Heart left ventricle (tissue), 16 donors: Measurements from ENCODE around the gene CMIP. TPM values are rescaled to one million over a fixed set of nuclear protein-coding genes. Genes with fewer than 3 reads are reported as not detected.

ENCODE experiments used
- ATAC-seq, 4 donors: fragments of 200-7000 bp; cut with Tn5 transposase; one replicate each; pipeline ENCODE4 v1.9.1; 2020 to 2022; ENCODE audit warnings: moderate library complexity in 4 of 4, mild to moderate bottlenecking in 3 of 4, moderate number of reproducible peaks in 1 of 4
- DNase-seq, 5 donors: peaks; one replicate each; pipeline ENCODE4 v3.0.0-alpha.2; 2020
- H3K27ac ChIP-seq, 12 donors: fragments of 200-600 bp; sonication (generic) in 4 of 12; one replicate each; pipeline versions ENCODE4 v1.5.0 to v1.8.0; 2016 to 2022; ENCODE audit warnings: mild to moderate bottlenecking in 2 of 12
- H3K27me3 ChIP-seq, 9 donors: fragments of 200-600 bp; sonication (generic) in 2 of 9; one replicate each; pipeline versions ENCODE4 v1.5.1 to v1.8.0; 2016 to 2022; ENCODE audit warnings: mild to moderate bottlenecking in 3 of 9
- H3K36me3 ChIP-seq, 9 donors: fragments of 200-600 bp; sonication (generic) in 2 of 9; one replicate each; pipeline versions ENCODE4 v1.5.0 to v1.8.0; 2018 to 2022; ENCODE audit warnings: mild to moderate bottlenecking in 2 of 9
- H3K4me1 ChIP-seq, 12 donors: fragments of 200-600 bp; sonication (generic) in 4 of 12; one replicate each; pipeline versions ENCODE4 v1.5.0 to v1.8.0; 2016 to 2022; ENCODE audit warnings: mild to moderate bottlenecking in 3 of 12
- H3K4me3 ChIP-seq, 12 donors: fragments of 200-600 bp; sonication (generic) in 4 of 12; one replicate each; pipeline versions ENCODE4 v1.5.0 to v1.8.0; 2017 to 2022; ENCODE audit warnings: mild to moderate bottlenecking in 9 of 12, moderate library complexity in 4 of 12
- H3K9me3 ChIP-seq, 12 donors: fragments of 200-600 bp; sonication (generic) in 4 of 12; one replicate each; pipeline versions ENCODE4 v1.5.0 to v1.8.0; 2016 to 2022; ENCODE audit warnings: mild to moderate bottlenecking in 1 of 12
- CTCF ChIP-seq, 12 donors: fragments of 200-600 bp; sonication (generic) in 4 of 12; IDR thresholded peaks; one replicate each; pipeline versions ENCODE4 v1.5.0 to v1.8.0; 2018 to 2022; ENCODE audit warnings: antibody characterized with exemption in 12 of 12, mild to moderate bottlenecking in 5 of 12
- POLR2A ChIP-seq, 2 donors: fragments of 450-650 bp; IDR thresholded peaks; one replicate each; pipeline ENCODE4 v1.6.1; 2017; ENCODE audit warnings: antibody characterized with exemption in 2 of 2, mild to moderate bottlenecking in 2 of 2, moderate library complexity in 2 of 2
- WGBS, 4 donors: extraction: QIAGEN DNeasy Blood & Tissue Kit in 2 of 4; methylation state at CpG; one replicate each; pipeline versions ENCODE4 v1.1.5 to v1.1.7; 2013 to 2018; 5-methylcytosine and 5-hydroxymethylcytosine counted together
- intact Hi-C, 10 donors: fragments of 100-400 bp; cut with DNase I; formaldehyde crosslinking; loops; one replicate each; pipeline versions ENCODE4 v1.11.1 to v1.14.2; 2022
- polyA plus RNA-seq, 2 donors: library from polyadenylated mRNA; stranded (reverse); fragments of 200-250 nt; gene quantifications; one replicate each; pipeline ENCODE4 v1.2.3, GENCODE V29; 2013
- total RNA-seq, 9 donors: library from RNA; depleted of rRNA in 2 of 9; stranded (reverse); fragments of >200 nt in 2 of 9; fragmentation: NEBNext Ultra II Directional in 3 of 9; extraction: Animal tissue kit (Norgen Biotek cat#: 25700) in 3 of 9; gene quantifications; one replicate each; pipeline versions ENCODE4 v1.1.0 to v1.2.4, GENCODE V29; 2016 to 2023
- donor health status: ischemic (EF 13 %, LVEDD 7.1; RV severe dilation, severe dysfunction).
- donor health status: healthy with polysubstance abuse.
- donor health status: DM: no; HTN: yes; CAD: no.
- donor health status: DM: no; HTN: no; CAD: no.
- donor health status: ischemic (EF 25% LVEDD 6.9; RV normal size, moderate dysfunction).
- donor health status: ischemic (EF 25% LVEDD 5.7; RV mildly dilated, moderate dysfunction).
- donor health status: healthy.
- donor health status: DM: yes; HTN: yes; CAD: no.
- donor health status: ischemic (EF 35%, LVEDD 5.7; RV mildly dilated, moderate dysfunction).
- donor health status: nonischemic (EF 11% LVEDD 7.7; RV severe dilation, severe dysfunction).
- donor health status: DM: yes; HTN: yes; CAD: no.
- donor health status: PGD.
- donor health status: ischemic (EF 29% LVEDD 5.4; RV normal size, mild dysfunction).
- donor health status: nonischemic (EF 23%, LVEDD 6.1; RV moderate dilation, normal function).

The CMIP gene
- total and polyA plus RNA-seq, 11 donors = 4.1 to 48.8 (median 10.6) TPM

- Histone ChIP-seq H3K27me3 (no peaks in the 10 kb centered on the region), H3K27ac (no peak overlapping the region), H3K4me3 (no peak overlapping the region), H3K9me3 (peaks cover 0 to 3% (median 0%) of the 10 kb centered on the region in 12 donors), H3K4me1 (peaks cover 0 to 29% (median 24%) of the 10 kb centered on the region in 12 donors), H3K36me3 (no peaks in the 10 kb centered on the region)
- DNase-seq (no peak), ATAC-seq (no peak)
- TF ChIP-seq CTCF (IDR thresholded peaks at IDR 0.05) (no peak), POLR2A (IDR thresholded peaks at IDR 0.05) (no peak)
- WGBS, 4 donors = 89 to 92% (median 91%) methylated on average over 15 of the region's 15 CpGs
- intact Hi-C loops = loop anchor here in 1 of 10 donors (10.0 kb wide), 1 partner anchor 57 kb away; no protein-coding TSS in a partner anchor
Measured at GRCh38 chr16:81558077-81558443, 113.5 kb downstream of the CMIP start.

DNA sequence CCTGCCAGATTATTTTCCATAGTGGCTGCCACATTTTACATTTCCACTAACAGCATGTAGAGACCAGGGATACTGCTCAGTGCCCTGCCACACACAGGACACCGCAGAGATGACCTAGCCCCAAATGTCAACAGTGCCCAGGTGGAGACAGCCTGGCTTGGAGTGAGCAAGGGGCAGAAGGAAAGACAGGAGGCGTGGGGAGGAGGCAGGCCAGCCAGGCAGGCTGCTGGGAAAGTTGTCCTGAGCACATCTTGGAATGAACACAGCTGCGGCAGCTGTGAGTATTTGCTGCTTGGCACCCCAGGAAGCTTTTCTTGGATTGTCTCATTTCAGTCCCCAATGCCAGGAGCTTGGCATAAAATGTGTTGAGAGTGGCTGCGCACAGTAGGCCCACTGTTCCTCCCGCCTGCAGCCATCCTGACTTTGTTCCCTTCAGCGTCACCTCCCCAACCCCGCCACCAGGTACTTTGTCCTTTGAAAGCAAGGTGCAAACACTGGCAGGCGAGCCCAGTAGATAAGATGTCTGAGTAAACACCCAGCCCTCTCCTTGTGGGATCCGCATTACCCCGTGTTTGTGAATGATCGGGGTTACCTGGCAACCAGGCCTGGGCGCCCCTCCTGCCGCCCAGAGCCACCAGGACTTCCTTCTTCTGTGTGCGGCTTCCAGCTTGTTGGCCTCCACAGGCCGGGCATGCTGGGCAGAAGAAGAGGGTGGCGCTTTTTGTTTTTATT lies 114.0 kb downstream of the CMIP start:
- no peaks in the 10 kb centered on the region for H3K27me3 ChIP-seq
- ATAC-seq = peak; percentile 33 to 50 (median 36)
- H3K4me3 ChIP-seq = no peak overlapping the region
- H3K9me3 ChIP-seq = peaks cover 0 to 3% (median 0%) of the 10 kb centered on the region in 12 donors
- H3K4me1 ChIP-seq = peaks cover 0 to 24% (median 18%) of the 10 kb centered on the region in 12 donors
- intact Hi-C loops = loop anchor here in 1 of 10 donors (10.0 kb wide), 1 partner anchor 56 kb away; no protein-coding TSS in a partner anchor
- no peak for DNase-seq
- H3K36me3 ChIP-seq = no peaks in the 10 kb centered on the region
- no peak overlapping the region for H3K27ac ChIP-seq
- TF ChIP-seq POLR2A (IDR thresholded peaks at IDR 0.05) (no peak), CTCF (IDR thresholded peaks at IDR 0.05) (no peak)
- WGBS, 4 donors = 79 to 93% (median 88%) methylated on average over 16 of the region's 16 CpGs

DNA sequence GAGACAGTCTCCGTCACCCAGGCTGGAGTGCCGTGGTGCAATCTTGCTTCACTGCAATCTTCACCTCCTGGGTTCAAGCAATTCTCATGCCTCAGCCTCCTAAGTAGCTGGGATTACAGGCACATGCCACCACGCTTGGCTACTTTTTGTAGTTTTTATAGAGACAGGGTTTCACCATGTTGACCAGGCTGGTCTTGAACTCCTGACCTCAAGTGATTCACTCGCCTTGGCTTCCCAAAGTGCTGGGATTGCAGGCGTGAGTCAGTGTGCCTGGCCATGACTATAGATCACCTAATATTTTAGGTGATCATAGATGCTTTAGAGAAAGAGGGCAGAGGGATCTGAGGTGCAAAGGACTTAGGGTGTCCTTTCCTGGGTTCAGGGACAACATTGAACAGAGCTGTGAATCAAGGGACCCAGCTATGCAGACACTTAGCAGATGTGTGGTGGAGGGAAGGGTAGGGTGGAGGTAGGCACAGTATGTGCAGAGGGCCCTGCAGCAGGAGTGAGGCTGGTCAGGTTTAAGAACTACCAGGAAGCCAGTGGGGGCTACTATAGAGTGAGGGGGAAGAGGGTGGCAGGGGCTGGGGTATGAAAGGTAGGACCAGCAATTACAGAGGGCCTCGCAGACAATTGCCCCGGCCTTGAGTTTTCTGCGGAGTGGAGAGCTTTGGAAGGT lies 116.5 kb downstream of the CMIP start:
- Histone ChIP-seq H3K4me1 (peaks cover 0 to 13% (median 0%) of the 10 kb centered on the region in 12 donors), H3K27me3 (no peaks in the 10 kb centered on the region), H3K36me3 (no peaks in the 10 kb centered on the region), H3K9me3 (no peaks in the 10 kb centered on the region), H3K4me3 (no peak overlapping the region), H3K27ac (no peak overlapping the region)
- TF ChIP-seq CTCF (IDR thresholded peaks at IDR 0.05) (no peak), POLR2A (IDR thresholded peaks at IDR 0.05) (no peak)
- intact Hi-C loops = no loop called here
- ATAC-seq = no peak
- DNase-seq = peak in 1 of 5 donors; percentile 4
- WGBS, 4 donors = 72 to 99% (median 79%) methylated on average over 8 of the region's 8 CpGs

DNA sequence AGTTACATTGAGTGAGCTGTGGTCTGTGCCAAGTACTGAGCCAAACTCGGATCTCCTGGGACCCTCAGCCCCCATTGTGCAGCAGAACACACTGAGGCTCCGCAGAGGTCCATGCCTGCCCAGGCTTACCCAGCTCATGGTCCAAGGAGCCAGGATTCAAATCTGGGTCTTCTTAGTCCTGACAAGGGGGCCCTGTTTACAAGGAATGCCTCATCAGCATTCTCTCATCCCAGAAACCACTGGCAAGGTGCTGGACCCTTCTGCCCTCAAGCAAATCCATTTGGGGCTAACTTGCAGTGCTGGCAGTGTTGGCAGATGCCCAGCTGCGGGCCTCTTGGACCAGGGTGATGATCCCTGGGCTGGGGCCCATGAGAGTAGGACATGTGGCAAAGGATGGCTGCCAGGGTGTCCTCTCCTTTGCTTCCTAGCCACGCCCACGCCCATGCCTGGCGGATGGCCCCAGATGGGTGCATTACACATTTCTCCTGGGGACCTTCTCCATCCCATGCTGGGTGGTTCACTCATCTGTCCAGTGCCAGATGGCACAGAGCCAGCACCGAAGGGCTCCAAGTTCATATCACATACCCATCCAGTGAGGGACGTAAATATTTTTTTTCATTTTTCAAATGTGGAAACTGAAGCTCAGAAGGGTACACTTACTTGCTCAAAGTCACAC lies 117.7 kb downstream of the CMIP start:
- Histone ChIP-seq H3K27me3 (no peaks in the 10 kb centered on the region), H3K9me3 (no peaks in the 10 kb centered on the region), H3K4me3 (no peak overlapping the region), H3K27ac (no peak overlapping the region), H3K36me3 (no peaks in the 10 kb centered on the region), H3K4me1 (peaks cover 0 to 13% (median 0%) of the 10 kb centered on the region in 12 donors)
- peak in 1 of 4 donors; percentile 31 for ATAC-seq
- WGBS, 4 donors = 75 to 78% (median 76%) methylated on average over 7 to 8 of the region's 8 CpGs
- intact Hi-C loops = no loop called here
- peak in 1 of 5 donors; percentile 5 for DNase-seq
- TF ChIP-seq CTCF (IDR thresholded peaks at IDR 0.05) (no peak), POLR2A (IDR thresholded peaks at IDR 0.05) (no peak)
